Liver (tissue), 9 donors: Measurements from ENCODE around the gene SMAD9. TPM values are rescaled to one million over a fixed set of nuclear protein-coding genes. Genes with fewer than 3 reads are reported as not detected.

Source experiments
- DNase-seq: peaks from one replicate; pipeline ENCODE4 v3.0.0-alpha.2; 2017; ENCODE audit warnings: low spot score
- H3K27ac ChIP-seq, 2 donors: one replicate each; pipeline ENCODE4 v1.7.0; 2013; ENCODE audit warnings: inconsistent platforms in 2 of 2, low read length in 2 of 2, control low read depth in 1 of 2, low read depth in 1 of 2, mild to moderate bottlenecking in 1 of 2
- H3K27me3 ChIP-seq, 4 donors: one replicate each; pipeline versions ENCODE4 v1.6.1 to v1.7.0; 2013; ENCODE audit warnings: low read length in 3 of 4, inconsistent platforms in 1 of 4, mild to moderate bottlenecking in 1 of 4, moderate library complexity in 1 of 4; ENCODE audit not compliant: control insufficient read depth in 4 of 4, insufficient read depth in 4 of 4
- H3K36me3 ChIP-seq, 4 donors: one replicate each; pipeline versions ENCODE4 v1.6.1 to v1.7.0; 2013; ENCODE audit warnings: low read length in 3 of 4, mild to moderate bottlenecking in 3 of 4, low read depth in 1 of 4, moderate library complexity in 1 of 4; ENCODE audit not compliant: control insufficient read depth in 4 of 4, insufficient read depth in 3 of 4
- H3K4me1 ChIP-seq, 4 donors: one replicate each; pipeline versions ENCODE4 v1.6.1 to v1.7.0; 2013; ENCODE audit warnings: low read length in 3 of 4, mild to moderate bottlenecking in 3 of 4, moderate library complexity in 1 of 4; ENCODE audit not compliant: control insufficient read depth in 4 of 4, insufficient read depth in 4 of 4
- H3K4me3 ChIP-seq, 3 donors: one replicate each; pipeline versions ENCODE4 v1.6.1 to v1.7.0; 2013; ENCODE audit warnings: low read length in 3 of 3, control low read depth in 1 of 3, low read depth in 1 of 3, mild to moderate bottlenecking in 1 of 3
- H3K9ac ChIP-seq, 2 donors: one replicate each; pipeline ENCODE4 v1.7.0; 2013; ENCODE audit warnings: low read length in 2 of 2, mild to moderate bottlenecking in 2 of 2, moderate library complexity in 2 of 2, control low read depth in 1 of 2, low read depth in 1 of 2
- H3K9me3 ChIP-seq, 4 donors: one replicate each; pipeline versions ENCODE4 v1.6.1 to v1.7.0; 2013; ENCODE audit warnings: low read length in 3 of 4; ENCODE audit not compliant: control insufficient read depth in 4 of 4
- CTCF ChIP-seq: fragments of 150-350 bp; IDR thresholded peaks from 2 replicates; pipeline ENCODE4 v1.5.1; 2017; ENCODE audit warnings: improper control_type of control experiment, low read depth, low read length; ENCODE audit not compliant: missing input control
- EGR1 ChIP-seq, 2 donors: IDR thresholded peaks; 2 replicates each; pipeline ENCODE4 v1.6.1; 2016 to 2018; ENCODE audit warnings: antibody characterized with exemption in 2 of 2, low read depth in 2 of 2
- FOXA1 ChIP-seq: IDR thresholded peaks from 2 replicates; pipeline ENCODE4 v1.6.1; 2016; ENCODE audit warnings: antibody characterized with exemption
- FOXA2 ChIP-seq: IDR thresholded peaks from 2 replicates; pipeline ENCODE4 v1.6.1; 2016; ENCODE audit warnings: antibody characterized with exemption
- GABPA ChIP-seq, 2 donors: IDR thresholded peaks in 1 of 2; conservative IDR thresholded peaks in 1 of 2; 2 replicates each; pipeline ENCODE4 v1.6.1; 2016; ENCODE audit warnings: antibody characterized with exemption in 2 of 2, mild to moderate bottlenecking in 1 of 2, moderate library complexity in 1 of 2
- HNF4A ChIP-seq, 2 donors: conservative IDR thresholded peaks; 2 replicates each; pipeline ENCODE4 v1.6.1; 2016; ENCODE audit warnings: antibody characterized with exemption in 2 of 2, mild to moderate bottlenecking in 2 of 2
- HNF4G ChIP-seq: IDR thresholded peaks from 2 replicates; pipeline ENCODE4 v1.6.1; 2016; ENCODE audit warnings: antibody characterized with exemption
- JUND ChIP-seq, 2 donors: IDR thresholded peaks; 2 replicates each; pipeline ENCODE4 v1.6.1; 2016; ENCODE audit warnings: antibody characterized with exemption in 2 of 2
- MAX ChIP-seq: IDR thresholded peaks from 2 replicates; pipeline ENCODE4 v1.6.1; 2016; ENCODE audit warnings: antibody characterized with exemption
- NR2F2 ChIP-seq: IDR thresholded peaks from 2 replicates; pipeline ENCODE4 v1.6.1; 2016; ENCODE audit warnings: antibody characterized with exemption
- RAD21 ChIP-seq, 2 donors: IDR thresholded peaks; 2 replicates each; pipeline ENCODE4 v1.6.1; 2016; ENCODE audit warnings: antibody characterized with exemption in 2 of 2, mild to moderate bottlenecking in 2 of 2
- REST ChIP-seq: IDR thresholded peaks from 2 replicates; pipeline ENCODE4 v1.6.1; 2016; ENCODE audit warnings: antibody characterized with exemption, mild to moderate bottlenecking
- RXRA ChIP-seq, 2 donors: IDR thresholded peaks; 2 replicates each; pipeline ENCODE4 v1.6.1; 2017 to 2018; ENCODE audit warnings: antibody characterized with exemption in 2 of 2, mild to moderate bottlenecking in 1 of 2
- SP1 ChIP-seq: IDR thresholded peaks from 2 replicates; pipeline ENCODE4 v1.6.1; 2018; ENCODE audit warnings: antibody characterized with exemption, mild to moderate bottlenecking
- TAF1 ChIP-seq: conservative IDR thresholded peaks from 2 replicates; pipeline ENCODE4 v1.6.1; 2016; ENCODE audit warnings: antibody characterized with exemption, mild to moderate bottlenecking
- YY1 ChIP-seq: IDR thresholded peaks from 2 replicates; pipeline ENCODE4 v1.6.1; 2016; ENCODE audit warnings: antibody characterized with exemption, mild to moderate bottlenecking
- ZBTB33 ChIP-seq: IDR thresholded peaks from 2 replicates; pipeline ENCODE4 v1.6.1; 2016; ENCODE audit warnings: antibody characterized with exemption
- WGBS: extraction: QIAGEN DNeasy Blood & Tissue Kit; methylation state at CpG from one replicate; pipeline ENCODE4 v1.1.7; 2013; 5-methylcytosine and 5-hydroxymethylcytosine counted together
- polyA plus RNA-seq, 2 donors: library from polyadenylated mRNA; stranded (reverse) in 1 of 2; unstranded in 1 of 2; fragments of 200-250 nt in 1 of 2; fragments of >200 nt in 1 of 2; fragmentation: Nextera tagmentation in 1 of 2; extraction: Ambion mirVana in 1 of 2; gene quantifications; one replicate each; pipeline versions ENCODE4 v1.2.1 to v1.2.3, GENCODE V29; 2013 to 2015
- total RNA-seq, 2 donors: library from RNA; depleted of rRNA; stranded (reverse); fragments of >200 nt; gene quantifications; one replicate each; pipeline ENCODE4 v1.2.3, GENCODE V29; 2014
- TF ChIP-seq, protein P1 (sequence below): IDR thresholded peaks from 2 replicates; pipeline ENCODE4 v1.6.1; 2016; ENCODE audit warnings: antibody characterized with exemption
- donor health status: healthy.
- donor health status: healthy.
- donor health status: healthy.
- donor health status: healthy.
- donor health status: healthy.

SMAD9 gene
- total and polyA plus RNA-seq, 4 donors: 0.51 to 1.3 (median 0.95) TPM

- H3K27ac ChIP-seq: no peak overlapping the region
- WGBS: 33% methylated on average over 9 of the region's 9 CpGs
- no peaks in the 10 kb centered on the region for H3K36me3 ChIP-seq
- no peak for TF ChIP-seq EGR1 (IDR thresholded peaks at IDR 0.05; ENCODE audit: low read depth in 2 of 2)
- no peak for TF ChIP-seq FOXA1
- TF ChIP-seq, protein P1, sequence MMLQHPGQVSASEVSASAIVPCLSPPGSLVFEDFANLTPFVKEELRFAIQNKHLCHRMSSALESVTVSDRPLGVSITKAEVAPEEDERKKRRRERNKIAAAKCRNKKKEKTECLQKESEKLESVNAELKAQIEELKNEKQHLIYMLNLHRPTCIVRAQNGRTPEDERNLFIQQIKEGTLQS: no peak
- no peak for TF ChIP-seq TAF1
- TF ChIP-seq RXRA (IDR thresholded peaks at IDR 0.05): no peak
- no peak for TF ChIP-seq FOXA2
- no peak for TF ChIP-seq HNF4A (conservative IDR thresholded peaks at IDR 0.05)
- no peak for TF ChIP-seq CTCF
- no peak for TF ChIP-seq RAD21 (IDR thresholded peaks at IDR 0.05)
- TF ChIP-seq NR2F2: no peak
- TF ChIP-seq GABPA (IDR thresholded peaks at IDR 0.05 in 1 of 2, conservative IDR thresholded peaks at IDR 0.05 in 1 of 2): no peak
- H3K27me3 ChIP-seq: no peaks in the 10 kb centered on the region
- H3K4me1 ChIP-seq: no peaks in the 10 kb centered on the region
- H3K4me3 ChIP-seq: no peak overlapping the region
- no peak for DNase-seq
- H3K9ac ChIP-seq: no peak overlapping the region
- H3K9me3 ChIP-seq: no peaks in the 10 kb centered on the region
Observed at GRCh38 chr13:36847606-36848005, 72.4 kb downstream of the SMAD9 start.

GRCh38 chr13:36841391-36841790 lies 78.6 kb downstream of the SMAD9 start:
- H3K4me1 ChIP-seq: no peaks in the 10 kb centered on the region
- H3K9ac ChIP-seq: no peak overlapping the region
- 88% methylated on average over 5 of the region's 5 CpGs for WGBS
- H3K36me3 ChIP-seq: no peaks in the 10 kb centered on the region
- H3K9me3 ChIP-seq: no peaks in the 10 kb centered on the region
- no peak for TF ChIP-seq RAD21 (IDR thresholded peaks at IDR 0.05)
- no peak for TF ChIP-seq SP1
- TF ChIP-seq HNF4G: no peak
- TF ChIP-seq YY1: no peak
- TF ChIP-seq FOXA1: no peak
- no peak for TF ChIP-seq RXRA (IDR thresholded peaks at IDR 0.05)
- TF ChIP-seq NR2F2: no peak
- TF ChIP-seq GABPA (IDR thresholded peaks at IDR 0.05 in 1 of 2, conservative IDR thresholded peaks at IDR 0.05 in 1 of 2): no peak
- no peak for TF ChIP-seq EGR1 (IDR thresholded peaks at IDR 0.05; ENCODE audit: low read depth in 2 of 2)
- TF ChIP-seq, protein P1: no peak
- no peak for TF ChIP-seq ZBTB33
- no peak for TF ChIP-seq TAF1
- TF ChIP-seq FOXA2: no peak
- no peak for TF ChIP-seq JUND (IDR thresholded peaks at IDR 0.05)
- TF ChIP-seq CTCF: no peak
- TF ChIP-seq HNF4A (conservative IDR thresholded peaks at IDR 0.05): no peak
- no peak for TF ChIP-seq REST
- no peak for TF ChIP-seq MAX
- no peak overlapping the region for H3K27ac ChIP-seq
- no peak overlapping the region for H3K4me3 ChIP-seq
- no peaks in the 10 kb centered on the region for H3K27me3 ChIP-seq
- DNase-seq: no peak
